Lower leg skin (tissue), 4 donors: ENCODE data around the gene BCO2. TPM values are rescaled to one million over a fixed set of nuclear protein-coding genes. Genes with fewer than 3 reads are reported as not detected.

Source experiments
- DNase-seq, 2 donors: peaks; one replicate each; pipeline ENCODE4 v3.0.0-alpha.2; 2019; ENCODE audit warnings: low spot score in 2 of 2
- H3K4me3 ChIP-seq: fragments of 200-600 bp; sonication (generic); 2 replicates; pipeline ENCODE4 v1.5.1; 2017; ENCODE audit warnings: mild to moderate bottlenecking, low read depth; ENCODE audit not compliant: poor library complexity, severe bottlenecking
- POLR2A ChIP-seq, 2 donors: fragments of 450-650 bp; IDR thresholded peaks; one replicate each; pipeline ENCODE4 v1.6.1; 2016 to 2017; ENCODE audit warnings: antibody characterized with exemption in 2 of 2, mild to moderate bottlenecking in 1 of 2, moderate library complexity in 1 of 2
- WGBS, 2 donors: methylation state at CpG; one replicate each; pipeline ENCODE4 v1.1.5; 2018; 5-methylcytosine and 5-hydroxymethylcytosine counted together
- intact Hi-C: fragments of 100-400 bp; cut with DNase I; formaldehyde crosslinking; loops from one replicate; pipeline ENCODE4 v1.15.0; 2023; ENCODE audit warnings: low total_unique reads
- total RNA-seq, 4 donors: library from RNA; depleted of rRNA; stranded (reverse); fragments of >200 nt; gene quantifications; one replicate each; pipeline ENCODE4 v1.1.0, GENCODE V29; 2016
- TF ChIP-seq, protein P1 (sequence below), 3 donors: fragments of 450-650 bp; IDR thresholded peaks; one replicate each; pipeline ENCODE4 v1.5.1; 2016; ENCODE audit warnings: antibody characterized with exemption in 3 of 3, mild to moderate bottlenecking in 3 of 3, moderate library complexity in 2 of 3

BCO2 gene
- total RNA-seq, 4 donors from 2014 or later = 0.98 to 5.7 (median 3.7) TPM

DNA sequence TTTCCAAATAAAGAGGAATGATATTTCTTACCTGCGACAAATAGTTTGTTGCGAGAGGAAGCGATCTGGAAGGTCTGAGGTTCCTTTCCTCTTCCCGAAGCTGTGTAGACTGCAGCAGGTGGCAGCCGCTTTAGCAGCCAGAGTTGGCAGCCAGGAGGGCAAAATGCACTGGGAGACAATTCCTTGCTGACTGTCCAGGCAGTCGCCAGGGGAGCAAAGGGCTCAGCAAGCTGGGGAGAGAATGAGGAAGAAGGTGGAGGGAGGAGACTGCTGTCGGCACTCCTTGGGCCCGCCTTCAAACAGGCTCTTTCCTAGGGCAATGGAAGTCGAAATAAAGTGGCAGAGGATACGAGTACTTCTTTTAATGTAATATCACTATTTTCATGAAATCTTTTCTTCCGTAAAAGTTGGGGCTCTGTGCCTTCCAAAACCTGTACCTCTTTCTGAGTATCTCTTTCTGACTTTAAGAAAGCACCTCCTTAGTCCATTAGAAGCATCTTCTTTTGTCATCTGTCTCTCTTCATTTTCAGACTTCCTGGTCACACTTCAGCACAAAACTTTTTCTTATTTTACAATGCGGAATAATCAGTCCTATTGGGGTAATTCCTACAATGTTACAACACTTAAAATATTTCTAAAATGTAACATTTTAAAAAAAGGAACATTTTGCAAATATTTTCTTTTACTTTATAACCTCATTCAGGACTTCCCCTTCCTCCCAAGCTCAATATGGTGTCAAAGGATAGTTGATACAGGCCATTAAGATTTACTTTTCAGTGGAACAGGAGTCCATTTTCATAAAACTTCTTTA lies 11.2 kb upstream of the BCO2 start, which contains the start of gene IL18:
IL18 (minus strand) TSS at position 220 of the 811 bp plus-strand sequence. CDS start 9,041 bp downstream, outside the sequence.
- peak; percentile 48 to 87 for DNase-seq
- WGBS, 2 donors = 45 to 49% methylated on average over 12 of the region's 12 CpGs
- TF ChIP-seq POLR2A (IDR thresholded peaks at IDR 0.05) = no peak
- TF ChIP-seq, protein P1, sequence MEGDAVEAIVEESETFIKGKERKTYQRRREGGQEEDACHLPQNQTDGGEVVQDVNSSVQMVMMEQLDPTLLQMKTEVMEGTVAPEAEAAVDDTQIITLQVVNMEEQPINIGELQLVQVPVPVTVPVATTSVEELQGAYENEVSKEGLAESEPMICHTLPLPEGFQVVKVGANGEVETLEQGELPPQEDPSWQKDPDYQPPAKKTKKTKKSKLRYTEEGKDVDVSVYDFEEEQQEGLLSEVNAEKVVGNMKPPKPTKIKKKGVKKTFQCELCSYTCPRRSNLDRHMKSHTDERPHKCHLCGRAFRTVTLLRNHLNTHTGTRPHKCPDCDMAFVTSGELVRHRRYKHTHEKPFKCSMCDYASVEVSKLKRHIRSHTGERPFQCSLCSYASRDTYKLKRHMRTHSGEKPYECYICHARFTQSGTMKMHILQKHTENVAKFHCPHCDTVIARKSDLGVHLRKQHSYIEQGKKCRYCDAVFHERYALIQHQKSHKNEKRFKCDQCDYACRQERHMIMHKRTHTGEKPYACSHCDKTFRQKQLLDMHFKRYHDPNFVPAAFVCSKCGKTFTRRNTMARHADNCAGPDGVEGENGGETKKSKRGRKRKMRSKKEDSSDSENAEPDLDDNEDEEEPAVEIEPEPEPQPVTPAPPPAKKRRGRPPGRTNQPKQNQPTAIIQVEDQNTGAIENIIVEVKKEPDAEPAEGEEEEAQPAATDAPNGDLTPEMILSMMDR (IDR thresholded peaks at IDR 0.05) = no peak
- intact Hi-C loops = no loop called here
- H3K4me3 ChIP-seq = no peak within 1 kb of the TSS

DNA sequence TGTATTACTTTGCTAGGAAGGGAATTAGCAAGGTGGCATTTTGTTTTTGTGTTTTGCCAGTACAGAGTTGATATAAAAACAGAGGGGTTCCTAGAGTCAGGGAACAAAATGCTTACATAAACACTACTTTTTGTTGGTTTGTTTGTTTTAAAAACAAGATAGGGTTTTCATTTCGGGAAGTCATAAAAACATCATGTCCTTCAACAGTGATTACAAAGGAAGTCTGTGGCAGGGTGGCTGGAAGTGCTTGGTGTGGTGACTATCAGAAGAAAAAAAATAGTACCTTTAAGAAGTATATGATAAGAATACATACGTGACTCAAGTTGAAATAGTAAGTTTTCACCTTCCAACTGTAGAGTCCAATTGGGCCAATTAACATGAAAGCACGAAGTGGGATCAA lies 10.3 kb upstream of the BCO2 start:
- WGBS, 2 donors = 64 to 74% methylated on average over 3 of the region's 3 CpGs
- no peak for TF ChIP-seq POLR2A (IDR thresholded peaks at IDR 0.05)
- TF ChIP-seq, protein P1 (IDR thresholded peaks at IDR 0.05) = no peak
- no peak for DNase-seq
- no peak overlapping the region for H3K4me3 ChIP-seq
- intact Hi-C loops = no loop called here

DNA sequence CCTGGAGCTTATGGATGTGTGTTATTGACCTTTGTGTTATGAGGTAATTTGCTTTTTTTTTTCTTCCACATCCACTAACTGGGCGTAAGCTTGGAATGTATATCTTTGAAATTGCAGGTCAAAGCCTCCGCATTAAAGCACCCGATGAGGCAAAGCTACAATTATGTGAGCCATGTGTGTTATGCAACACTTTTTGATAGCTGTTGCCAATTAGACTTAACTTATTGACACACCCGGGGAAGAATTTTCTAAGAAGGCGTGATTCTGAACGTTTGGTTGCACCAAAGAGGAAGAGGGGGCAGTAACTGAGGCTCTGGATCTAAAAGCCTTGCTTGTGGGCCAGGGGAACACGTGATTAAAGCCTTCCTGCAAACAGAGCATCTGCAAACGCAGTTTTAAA lies 8.8 kb upstream of the BCO2 start:
- TF ChIP-seq, protein P1 (IDR thresholded peaks at IDR 0.05) = no peak
- no peak for TF ChIP-seq POLR2A (IDR thresholded peaks at IDR 0.05)
- DNase-seq = no peak
- no peak overlapping the region for H3K4me3 ChIP-seq
- WGBS, 2 donors = 27 to 38% methylated on average over 8 of the region's 8 CpGs
- intact Hi-C loops = no loop called here

DNA sequence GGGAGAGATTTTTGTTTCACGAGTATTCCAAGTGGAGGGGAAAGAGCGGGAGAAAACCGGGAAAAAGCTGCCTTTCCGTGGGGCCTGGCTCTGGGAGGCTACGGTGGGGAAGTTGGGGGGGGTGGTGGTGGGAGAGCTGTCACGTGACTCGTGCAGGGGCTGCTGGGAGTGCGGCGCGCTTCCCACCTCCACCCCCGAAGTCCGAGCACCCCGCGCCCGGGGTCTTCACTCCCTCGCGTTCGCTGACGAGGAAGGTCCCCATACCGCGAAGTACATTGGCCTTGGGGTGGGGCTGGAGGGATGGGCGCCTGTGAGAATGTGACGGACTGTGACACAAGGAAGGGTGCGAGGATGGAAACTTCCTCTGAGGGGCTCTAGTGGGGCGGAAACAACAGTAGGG lies 8.2 kb upstream of the BCO2 start, which contains the start of gene TEX12:
TEX12 (plus strand) TSS at position 228 of the 400 bp plus-strand sequence. CDS start 1,897 bp downstream, outside the sequence.
- intact Hi-C loops = no loop called here
- no peak within 1 kb of the TSS for H3K4me3 ChIP-seq
- TF ChIP-seq, protein P1 (IDR thresholded peaks at IDR 0.05) = no peak
- TF ChIP-seq POLR2A (IDR thresholded peaks at IDR 0.05) = no peak
- DNase-seq = no peak
- WGBS, 2 donors = 87 to 95% methylated on average over 25 of the region's 25 CpGs

DNA sequence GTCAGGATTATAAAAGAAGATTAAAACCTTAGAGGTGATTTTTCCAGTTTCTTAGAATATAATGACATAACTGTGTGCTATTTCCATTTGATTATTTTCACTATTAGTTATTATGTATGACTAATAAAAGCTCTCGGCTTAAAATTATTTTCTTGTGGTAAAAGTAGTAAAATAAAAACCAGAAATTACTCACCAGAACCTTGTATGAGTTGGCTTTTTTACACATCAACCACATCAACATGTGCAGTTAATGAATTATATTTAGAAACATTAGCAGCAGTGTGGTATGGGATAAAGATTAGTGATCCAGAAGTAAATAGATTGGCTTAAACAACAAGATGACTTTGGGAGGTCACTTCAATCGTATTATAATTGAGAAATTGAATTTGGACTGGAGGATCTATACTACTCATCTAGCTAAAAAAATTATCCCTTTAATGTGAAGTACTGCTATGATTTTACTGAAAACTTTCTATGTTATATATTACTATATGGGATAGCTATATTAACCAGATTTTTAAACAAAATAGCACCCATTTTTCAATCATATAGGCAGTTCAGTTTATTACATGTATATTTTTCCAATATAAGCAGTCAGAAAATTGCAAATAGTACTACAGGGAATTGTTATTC lies 2.8 kb upstream of the BCO2 start:
- intact Hi-C loops = loop anchor here (10.0 kb wide), 1 partner anchor 58 kb away; no protein-coding TSS in a partner anchor
- no peak overlapping the region for H3K4me3 ChIP-seq
- TF ChIP-seq, protein P1 (IDR thresholded peaks at IDR 0.05) = no peak
- 47 to 49% methylated on average over 2 of the region's 2 CpGs for WGBS, 2 donors
- no peak for DNase-seq
